Breast epithelium (tissue), 4 donors: ENCODE results near the gene APOM. TPM values are rescaled to one million over a fixed set of nuclear protein-coding genes. Genes with fewer than 3 reads are reported as not detected.
A peak's percentile ranks its signal among the peaks of the same experiment; 100 is the strongest.

Experiments used
- DNase-seq, 2 donors: peaks; one replicate each; pipeline ENCODE4 v3.0.0-alpha.2; 2019; ENCODE audit warnings: low spot score in 2 of 2
- H3K27ac ChIP-seq, 2 donors: fragments of 200-600 bp; sonication (generic) in 1 of 2; one replicate each; pipeline ENCODE4 v1.5.1; 2016 to 2019; ENCODE audit warnings: mild to moderate bottlenecking in 1 of 2
- H3K27me3 ChIP-seq, 2 donors: fragments of 200-600 bp; sonication (generic) in 1 of 2; one replicate each; pipeline versions ENCODE4 v1.5.1 to v1.6.0; 2017 to 2019; ENCODE audit warnings: control low read depth in 1 of 2, mild to moderate bottlenecking in 1 of 2
- H3K36me3 ChIP-seq: fragments of 200-600 bp; one replicate; pipeline ENCODE4 v1.5.1; 2019
- H3K4me1 ChIP-seq, 2 donors: fragments of 200-600 bp; sonication (generic); one replicate each; pipeline ENCODE4 v1.5.1; 2016 to 2019; ENCODE audit warnings: control low read depth in 1 of 2
- H3K4me3 ChIP-seq, 3 donors: fragments of 200-600 bp; sonication (generic); 1 replicate in 2 of 3; 2 replicates in 1 of 3; pipeline ENCODE4 v1.5.1; 2016 to 2019; ENCODE audit warnings: mild to moderate bottlenecking in 3 of 3, moderate library complexity in 2 of 3
- H3K9me3 ChIP-seq, 2 donors: fragments of 200-600 bp; sonication (generic) in 1 of 2; one replicate each; pipeline ENCODE4 v1.5.1; 2016 to 2019; ENCODE audit warnings: control low read depth in 1 of 2
- POLR2A ChIP-seq: fragments of 450-650 bp; IDR thresholded peaks from one replicate; pipeline ENCODE4 v1.6.1; 2016; ENCODE audit warnings: antibody characterized with exemption, mild to moderate bottlenecking, moderate library complexity
- POLR2AphosphoS5 ChIP-seq, 3 donors: sonication (generic); formaldehyde crosslinking; IDR thresholded peaks; one replicate each; pipeline ENCODE4 v1.6.1; 2017; ENCODE audit warnings: antibody characterized with exemption in 3 of 3
- intact Hi-C: fragments of 100-400 bp; cut with DNase I; formaldehyde crosslinking; loops from one replicate; pipeline ENCODE4 v1.15.1; 2023; ENCODE audit warnings: low total_unique reads
- total RNA-seq, 3 donors: library from RNA; depleted of rRNA; stranded (reverse); fragments of >200 nt; gene quantifications; one replicate each; pipeline ENCODE4 v1.1.0, GENCODE V29; 2016
- TF ChIP-seq, protein P1 (sequence below), 3 donors: fragments of 450-650 bp; IDR thresholded peaks; one replicate each; pipeline ENCODE4 v1.5.1; 2016 to 2017; ENCODE audit warnings: antibody characterized with exemption in 3 of 3, mild to moderate bottlenecking in 3 of 3, moderate library complexity in 3 of 3

APOM gene
- total RNA-seq, 3 donors from 2014 or later: 1.3 to 4.8 (median 4.6) TPM

DNA sequence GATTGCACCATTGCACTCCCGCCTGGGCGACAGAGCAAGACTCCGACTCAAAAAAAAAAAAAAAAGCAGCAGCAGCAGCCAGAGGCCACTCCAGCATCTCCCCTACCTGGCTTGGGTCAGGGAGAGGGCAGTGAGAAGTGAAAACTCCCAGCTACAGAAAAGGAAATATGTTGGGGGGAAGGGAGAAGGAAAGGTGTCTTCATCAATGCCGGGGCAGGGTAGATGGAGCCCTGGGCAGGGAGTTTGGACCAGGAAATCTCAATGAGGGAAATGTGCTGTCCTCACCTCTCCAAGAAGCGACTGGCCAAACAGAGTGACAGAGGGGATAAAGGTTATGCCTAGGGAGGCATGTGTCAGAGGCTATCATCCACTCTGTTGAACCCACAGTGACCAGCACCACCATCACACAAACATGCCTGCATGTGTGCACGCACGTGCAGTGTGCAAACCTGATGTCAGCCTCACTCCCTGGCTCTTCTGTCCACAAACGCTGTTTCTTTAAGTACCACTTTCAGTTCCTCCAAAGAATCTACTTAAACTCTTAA is 41.5 kb upstream of the APOM start:
- Histone ChIP-seq H3K4me3 (no peak overlapping the region), H3K9me3 (no peaks in the 10 kb centered on the region), H3K27me3 (no peaks in the 10 kb centered on the region), H3K4me1 (no peaks in the 10 kb centered on the region), H3K36me3 (no peaks in the 10 kb centered on the region), H3K27ac (no peak overlapping the region)
- no peak for DNase-seq
- intact Hi-C loops: no loop called here
- TF ChIP-seq POLR2A (no peak), POLR2AphosphoS5 (IDR thresholded peaks at IDR 0.05) (no peak)
- TF ChIP-seq, protein P1, sequence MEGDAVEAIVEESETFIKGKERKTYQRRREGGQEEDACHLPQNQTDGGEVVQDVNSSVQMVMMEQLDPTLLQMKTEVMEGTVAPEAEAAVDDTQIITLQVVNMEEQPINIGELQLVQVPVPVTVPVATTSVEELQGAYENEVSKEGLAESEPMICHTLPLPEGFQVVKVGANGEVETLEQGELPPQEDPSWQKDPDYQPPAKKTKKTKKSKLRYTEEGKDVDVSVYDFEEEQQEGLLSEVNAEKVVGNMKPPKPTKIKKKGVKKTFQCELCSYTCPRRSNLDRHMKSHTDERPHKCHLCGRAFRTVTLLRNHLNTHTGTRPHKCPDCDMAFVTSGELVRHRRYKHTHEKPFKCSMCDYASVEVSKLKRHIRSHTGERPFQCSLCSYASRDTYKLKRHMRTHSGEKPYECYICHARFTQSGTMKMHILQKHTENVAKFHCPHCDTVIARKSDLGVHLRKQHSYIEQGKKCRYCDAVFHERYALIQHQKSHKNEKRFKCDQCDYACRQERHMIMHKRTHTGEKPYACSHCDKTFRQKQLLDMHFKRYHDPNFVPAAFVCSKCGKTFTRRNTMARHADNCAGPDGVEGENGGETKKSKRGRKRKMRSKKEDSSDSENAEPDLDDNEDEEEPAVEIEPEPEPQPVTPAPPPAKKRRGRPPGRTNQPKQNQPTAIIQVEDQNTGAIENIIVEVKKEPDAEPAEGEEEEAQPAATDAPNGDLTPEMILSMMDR (IDR thresholded peaks at IDR 0.05): no peak

DNA sequence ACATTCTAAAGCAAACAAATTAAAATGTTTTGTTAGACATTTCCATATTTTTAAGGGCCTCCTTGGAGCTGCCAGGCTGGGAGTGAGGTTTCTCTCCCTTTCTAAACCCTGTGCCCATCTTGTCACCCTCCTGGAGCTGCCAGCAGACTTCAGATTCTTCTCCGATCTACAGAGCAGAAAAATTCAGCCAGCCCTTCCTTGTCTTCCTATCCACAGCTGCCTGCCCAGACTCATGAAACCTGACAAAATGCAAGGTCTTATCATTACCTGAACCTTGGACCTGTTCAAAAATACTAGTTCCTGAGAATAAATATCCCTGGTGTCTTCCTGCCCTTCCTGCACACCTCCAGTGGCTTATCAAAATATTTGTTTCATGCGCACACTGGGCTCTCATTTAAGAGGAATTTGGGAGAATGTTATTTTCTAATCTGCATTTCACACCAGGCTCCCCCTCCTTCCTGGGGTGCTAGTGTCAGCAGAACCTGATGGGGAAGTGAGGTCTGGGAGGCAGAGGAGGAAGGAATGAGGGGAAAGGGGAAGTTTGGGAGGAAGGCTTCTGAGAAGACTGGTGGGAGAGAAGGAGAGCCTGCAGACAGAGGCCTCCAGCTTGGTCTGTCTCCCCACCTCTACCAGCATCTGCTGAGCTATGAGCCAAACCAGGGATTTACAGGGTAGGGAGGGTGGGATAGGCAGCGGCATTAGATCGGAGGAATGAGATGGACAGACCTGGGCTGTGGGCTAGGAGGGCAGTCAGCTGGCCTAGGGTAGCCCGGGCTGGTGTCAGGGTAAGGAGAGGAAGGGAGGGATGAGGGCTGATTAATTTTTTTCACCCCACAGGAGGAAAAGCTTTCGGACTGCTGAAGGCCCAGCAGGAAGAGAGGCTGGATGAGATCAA is 40.8 kb upstream of the APOM start, which contains the start of gene AIF1:
Gene AIF1 (plus strand): TSS at position 551 of the 895 bp plus-strand sequence. CDS start 96 bp downstream, at position 647.
- intact Hi-C loops: no loop called here
- H3K27ac ChIP-seq: no peak within 1 kb of the TSS
- TF ChIP-seq POLR2AphosphoS5 (IDR thresholded peaks at IDR 0.05) (no peak), POLR2A (no peak)
- TF ChIP-seq, protein P1 (IDR thresholded peaks at IDR 0.05): no peak
- H3K9me3 ChIP-seq: no peaks in the 10 kb centered on the region
- no peaks in the 10 kb centered on the region for H3K4me1 ChIP-seq
- H3K4me3 ChIP-seq: peak within 1 kb of the TSS in 2 of 3 donors; percentile 5 to 27
- H3K27me3 ChIP-seq: no peaks in the 10 kb centered on the region
- H3K36me3 ChIP-seq: no peaks in the 10 kb centered on the region
- no peak for DNase-seq

DNA sequence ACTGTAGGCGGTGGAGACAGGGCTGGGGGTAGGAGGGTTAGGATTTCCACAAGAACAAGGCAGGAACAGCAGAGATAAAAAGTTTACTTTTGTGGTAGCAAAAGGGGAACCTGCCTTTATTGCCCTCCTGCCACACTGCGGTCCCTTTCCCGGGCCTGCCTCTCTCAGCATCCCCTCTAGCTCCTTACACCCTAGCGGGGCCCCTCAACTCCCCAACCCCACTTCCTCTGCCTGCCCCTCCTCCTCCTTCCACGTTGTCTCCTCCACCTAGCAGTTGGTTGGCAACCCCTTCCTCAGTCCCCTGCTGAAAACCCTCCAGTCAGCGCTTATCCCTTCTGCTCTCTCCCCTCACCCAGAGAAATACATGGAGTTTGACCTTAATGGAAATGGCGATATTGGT is 39.9 kb upstream of the APOM start:
- TF ChIP-seq POLR2A: no peak
- no peak for TF ChIP-seq POLR2AphosphoS5 (IDR thresholded peaks at IDR 0.05)
- TF ChIP-seq, protein P1 (IDR thresholded peaks at IDR 0.05): no peak
- Histone ChIP-seq H3K27ac (no peak overlapping the region), H3K27me3 (no peaks in the 10 kb centered on the region), H3K4me1 (no peaks in the 10 kb centered on the region), H3K4me3 (peak overlapping the region in 2 of 3 donors; percentile 5 to 27), H3K9me3 (no peaks in the 10 kb centered on the region), H3K36me3 (no peaks in the 10 kb centered on the region)
- no peak for DNase-seq
- intact Hi-C loops: no loop called here

DNA sequence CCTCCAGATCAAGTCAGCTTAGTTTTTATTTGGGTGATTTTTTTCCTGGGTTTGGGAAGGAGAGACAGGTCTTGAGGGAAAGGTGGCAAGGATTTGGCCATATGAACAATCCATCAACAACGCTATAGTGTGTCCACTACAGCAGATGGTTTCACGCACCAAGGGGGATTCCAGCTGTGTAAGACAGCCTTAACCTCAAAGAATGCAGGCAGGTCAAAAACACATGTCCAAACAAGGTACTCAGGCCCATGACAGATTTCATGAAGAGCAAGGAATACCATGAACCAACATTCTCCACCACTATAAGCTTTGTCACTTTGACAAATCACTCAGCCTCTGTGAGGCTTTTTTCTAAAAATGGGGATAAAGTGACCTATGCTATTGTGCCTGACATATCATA is 38.7 kb upstream of the APOM start:
- intact Hi-C loops: no loop called here
- no peaks in the 10 kb centered on the region for H3K36me3 ChIP-seq
- no peak overlapping the region for H3K4me3 ChIP-seq
- H3K4me1 ChIP-seq: peaks cover 3 to 5% of the 10 kb centered on the region in 2 donors
- H3K27me3 ChIP-seq: no peaks in the 10 kb centered on the region
- DNase-seq: no peak
- H3K27ac ChIP-seq: no peak overlapping the region
- H3K9me3 ChIP-seq: no peaks in the 10 kb centered on the region
- TF ChIP-seq, protein P1 (IDR thresholded peaks at IDR 0.05): no peak
- TF ChIP-seq POLR2AphosphoS5 (IDR thresholded peaks at IDR 0.05) (no peak), POLR2A (no peak)
